GM21717 (cell line): ENCODE measurements around the gene RPS29.

Experiments
- ATAC-seq: cut with Tn5 transposase; IDR thresholded peaks from one replicate; pipeline ENCODE4 v1.9.1; 2021; ENCODE audit warnings: mild to moderate bottlenecking, moderate library complexity; ENCODE audit not compliant: unreplicated experiment

Gene RPS29

GRCh38 chr14:49553106-49553505 is 33.1 kb downstream of the RPS29 start:
- ATAC-seq = no peak

- ATAC-seq = no peak
These were observed 34.6 kb downstream of the RPS29 start for GRCh38 chr14:49551569-49551968.

DNA sequence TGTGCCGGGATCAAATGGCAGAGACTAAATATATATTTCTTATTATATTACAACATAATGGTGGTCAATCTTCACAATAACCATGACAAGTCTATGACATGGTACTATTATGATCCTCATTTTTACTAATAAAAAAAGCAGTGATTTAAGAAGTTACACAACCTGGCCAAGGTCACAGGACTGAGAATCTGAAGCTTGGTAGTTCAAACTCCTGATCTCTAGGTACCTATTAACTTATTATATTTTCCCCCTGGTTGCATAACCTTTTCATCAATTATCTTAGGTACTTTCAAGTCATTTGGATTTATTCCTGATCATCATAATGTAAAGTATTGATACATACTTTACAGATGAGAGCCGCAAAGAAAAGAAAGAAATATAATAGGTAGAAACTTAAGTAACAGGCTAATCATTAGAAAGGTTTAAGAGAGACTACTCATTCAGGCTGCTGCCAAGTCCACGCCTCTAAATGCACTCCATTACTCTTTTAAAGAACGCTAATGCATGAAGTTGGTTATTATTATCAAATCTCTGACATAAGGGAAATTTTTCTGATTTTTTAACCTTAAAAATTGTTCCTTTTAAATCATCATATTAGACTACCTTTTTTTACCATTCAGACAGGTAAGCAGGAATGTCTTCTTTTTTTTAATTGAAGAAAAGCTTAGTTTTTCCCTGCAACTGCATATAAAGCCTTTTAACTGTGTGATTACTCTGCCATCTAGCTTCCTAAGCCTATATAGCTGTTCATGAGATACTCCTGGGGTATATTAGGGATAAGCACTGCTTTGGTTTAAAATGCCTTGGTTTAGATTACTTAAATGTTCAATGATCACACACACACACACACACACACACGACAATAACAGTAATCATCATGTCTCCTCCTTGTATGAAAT is 35.6 kb downstream of the RPS29 start:
- ATAC-seq = no peak

DNA sequence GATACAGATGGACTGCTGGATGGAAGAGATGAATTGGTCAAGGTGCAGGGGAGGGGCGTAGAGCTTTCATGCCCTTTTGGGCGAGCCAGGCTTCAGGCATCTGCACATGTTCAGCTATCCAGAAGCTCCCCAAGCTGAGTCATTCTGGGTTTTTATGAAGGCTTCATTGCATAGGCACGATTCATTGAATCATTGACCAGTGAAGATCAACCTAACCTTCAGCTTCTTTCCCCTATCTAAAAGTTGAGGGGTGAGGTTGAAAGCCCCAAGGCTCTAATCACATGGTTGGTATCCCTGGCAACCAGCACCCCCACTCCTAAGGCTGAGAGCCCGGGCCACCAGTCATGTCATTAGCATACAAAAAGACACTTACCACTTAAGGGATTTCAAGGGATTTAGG is 36.3 kb downstream of the RPS29 start:
- no peak for ATAC-seq

DNA sequence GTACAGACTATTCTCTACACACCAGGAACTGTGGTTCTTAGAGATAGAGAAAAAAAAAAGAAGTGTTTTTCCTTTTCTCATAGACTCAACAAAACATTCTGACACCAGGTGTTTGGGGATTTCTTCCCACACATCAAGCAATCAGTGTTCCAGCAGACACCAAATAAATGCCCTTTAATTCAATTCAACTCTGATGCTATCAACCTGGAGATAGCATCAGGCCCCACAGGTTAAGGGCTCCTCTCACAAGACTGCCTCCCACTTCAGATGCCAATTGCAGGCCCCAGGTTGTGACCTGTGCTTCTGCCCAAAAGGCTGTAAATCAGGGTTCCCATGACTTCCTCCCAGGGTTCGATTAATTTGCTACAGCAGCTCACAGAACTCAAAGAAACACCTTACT is 36.7 kb downstream of the RPS29 start:
- no peak for ATAC-seq

DNA sequence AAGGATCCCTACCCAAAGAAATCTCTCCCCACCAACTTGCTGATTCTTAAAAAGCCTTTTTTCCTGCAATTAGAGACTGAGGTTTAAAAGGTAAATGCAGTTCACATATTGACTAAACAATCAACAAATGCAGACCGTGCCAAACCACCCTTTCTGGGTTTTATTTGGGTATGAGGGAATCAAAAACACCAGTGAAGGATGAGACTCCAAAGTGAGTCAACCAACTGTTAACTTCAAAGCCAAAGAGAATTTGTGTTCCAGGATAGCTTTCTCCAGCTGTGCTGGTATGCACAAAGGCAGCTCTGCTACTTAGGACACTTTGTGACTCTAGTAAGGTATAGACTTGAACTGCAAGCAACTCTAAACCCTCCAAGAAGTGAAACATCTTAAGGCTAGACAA is 39.4 kb downstream of the RPS29 start:
- no peak for ATAC-seq

GRCh38 chr14:49545716-49546115 is 40.5 kb downstream of the RPS29 start:
- no peak for ATAC-seq

GRCh38 chr14:49545071-49545470 is 41.1 kb downstream of the RPS29 start:
- no peak for ATAC-seq

DNA sequence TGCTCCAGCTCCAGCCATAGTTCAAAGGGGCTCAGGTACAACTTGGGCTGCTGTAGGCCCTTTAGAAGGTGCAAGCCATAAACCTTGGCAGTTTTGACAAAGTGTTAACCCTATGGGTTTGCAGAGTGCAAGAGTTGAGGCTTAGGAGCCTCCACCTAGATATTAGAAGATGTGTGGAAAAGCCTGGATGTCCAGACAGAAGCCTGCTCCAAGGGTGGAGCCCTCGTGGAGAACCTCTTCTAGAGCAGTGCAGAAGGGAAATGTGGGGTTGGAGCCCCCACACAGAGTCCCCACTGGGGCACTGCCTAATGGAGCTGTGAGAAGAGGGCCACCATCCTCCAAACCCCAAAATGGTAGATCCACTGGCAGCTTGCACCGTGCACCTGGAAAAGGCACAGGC is 45.1 kb downstream of the RPS29 start:
- ATAC-seq = no peak

DNA sequence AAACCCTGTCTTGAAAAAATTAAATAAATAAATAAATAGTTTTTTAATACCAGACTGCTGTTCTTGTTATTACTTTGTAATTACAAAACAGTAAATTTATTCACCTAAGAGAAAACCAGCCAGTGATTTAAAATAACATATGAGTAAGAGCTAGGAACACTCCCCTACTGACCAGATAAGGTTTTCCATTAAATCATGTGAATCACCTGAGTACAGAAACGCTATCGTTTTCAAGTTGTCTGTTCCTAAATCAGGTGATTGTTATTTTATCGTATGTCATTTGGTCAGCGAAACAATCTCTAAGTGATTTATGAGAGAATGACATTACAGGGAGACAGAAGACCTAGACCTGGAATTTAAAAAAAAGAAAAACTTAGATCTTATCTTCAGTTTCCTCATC is 47.3 kb downstream of the RPS29 start:
- ATAC-seq = no peak
